Stimulated activated CD8-positive, alpha-beta memory T cell treated with anti-CD3 and anti-CD28 coated beads, Interleukin-12 subunit alpha, Interleukin-12 subunit beta, amount 100 ng/mL, for 4 hours (primary cell): Measurements from ENCODE around the gene PCDHGA10.
"Not testable (repeated sequence)": the region's sequence is repeated elsewhere in the genome, so short reads cannot be mapped to it uniquely, and the experiment has no call there.

Experiments used
- DNase-seq: peaks from one replicate; pipeline ENCODE4 v3.0.0-alpha.2; 2020; ENCODE audit warnings: low read depth

The PCDHGA10 gene

GRCh38 chr5:141412854-141413539, at the start of gene PCDHGA10:
TSS of gene PCDHGA10 (plus strand) at chr5:141412987. CDS start at chr5:141413176, 189 bp downstream.
- no peak for DNase-seq

GRCh38 chr5:141363952-141364660, 48.7 kb upstream of the PCDHGA10 start, which contains the start of gene PCDHGA5:
TSS of gene PCDHGA5 (plus strand) at chr5:141364162. CDS start at chr5:141364331, 169 bp downstream.
- no peak for DNase-seq

DNA sequence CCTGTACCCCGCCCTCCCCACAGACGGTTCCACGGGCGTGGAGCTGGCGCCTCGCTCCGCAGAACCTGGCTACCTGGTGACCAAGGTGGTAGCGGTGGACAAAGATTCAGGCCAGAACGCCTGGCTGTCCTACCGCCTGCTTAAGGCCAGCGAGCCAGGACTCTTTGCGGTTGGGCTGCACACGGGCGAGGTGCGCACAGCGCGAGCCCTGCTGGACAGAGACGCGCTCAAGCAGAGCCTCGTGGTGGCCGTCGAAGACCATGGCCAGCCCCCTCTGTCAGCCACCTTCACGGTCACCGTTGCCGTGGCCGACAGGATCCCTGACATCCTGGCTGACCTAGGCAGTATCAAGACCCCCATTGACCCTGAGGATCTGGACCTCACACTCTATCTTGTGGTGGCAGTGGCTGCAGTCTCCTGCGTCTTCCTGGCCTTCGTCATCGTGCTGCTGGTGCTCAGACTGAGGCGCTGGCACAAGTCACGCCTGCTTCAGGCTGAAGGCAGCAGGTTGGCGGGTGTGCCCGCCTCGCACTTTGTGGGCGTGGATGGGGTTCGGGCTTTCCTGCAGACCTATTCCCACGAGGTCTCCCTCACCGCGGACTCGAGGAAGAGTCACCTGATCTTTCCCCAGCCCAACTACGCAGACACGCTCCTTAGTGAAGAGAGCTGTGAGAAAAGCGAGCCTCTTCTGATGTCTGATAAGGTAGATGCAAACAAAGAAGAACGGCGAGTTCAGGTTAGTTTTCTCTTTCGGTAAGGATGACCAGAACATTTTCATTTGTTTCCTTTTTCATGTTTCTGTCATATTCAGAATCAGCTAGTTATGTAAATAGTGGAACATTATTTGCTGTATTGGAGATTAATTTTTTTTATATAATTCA, 46.5 kb upstream of the PCDHGA10 start:
- no peak for DNase-seq

DNA sequence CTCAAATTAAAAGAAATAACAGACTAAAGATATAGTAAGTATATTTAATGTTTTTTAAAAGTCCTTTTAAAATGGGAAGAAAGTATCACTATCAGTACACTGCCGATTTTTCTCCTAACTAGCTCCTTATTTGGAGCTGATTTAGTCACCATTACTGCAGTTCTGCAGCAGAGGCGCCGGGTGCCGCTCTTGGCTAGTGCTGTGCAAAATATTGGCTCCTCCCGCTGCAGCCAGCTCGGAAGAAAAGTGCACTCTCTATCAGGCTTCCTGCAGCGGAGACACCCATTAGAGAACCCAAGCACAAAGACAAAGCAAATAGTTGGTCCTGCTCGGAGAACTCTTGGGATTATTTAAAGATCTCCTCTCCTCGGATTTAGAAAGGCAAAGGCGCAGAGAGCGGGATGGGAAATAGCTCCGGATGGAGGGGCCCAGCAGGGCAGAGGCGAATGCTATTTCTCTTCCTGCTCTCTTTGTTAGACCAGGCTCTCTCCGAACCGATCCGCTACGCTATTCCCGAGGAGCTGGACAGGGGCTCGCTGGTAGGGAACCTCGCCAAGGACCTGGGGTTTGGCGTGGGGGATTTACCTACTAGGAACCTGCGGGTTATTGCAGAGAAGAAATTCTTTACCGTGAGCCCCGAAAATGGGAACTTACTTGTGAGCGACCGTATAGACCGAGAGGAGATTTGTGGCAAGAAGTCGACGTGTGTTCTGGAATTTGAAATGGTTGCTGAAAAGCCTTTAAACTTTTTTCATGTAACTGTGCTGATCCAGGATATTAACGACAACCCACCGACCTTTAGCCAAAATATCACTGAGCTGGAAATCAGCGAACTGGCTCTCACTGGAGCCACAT, 42.6 kb upstream of the PCDHGA10 start, which contains the start of gene PCDHGB3:
TSS of gene PCDHGB3 (plus strand) at position 249 of the 855 bp plus-strand sequence. CDS start at position 402, 153 bp downstream.
- DNase-seq = no peak

GRCh38 chr5:141371572-141372475, 41.0 kb upstream of the PCDHGA10 start:
- no peak for DNase-seq

- DNase-seq = no peak
Measured at GRCh38 chr5:141373673-141374317, 39.0 kb upstream of the PCDHGA10 start, which contains the start of gene PCDHGA6. TSS of gene PCDHGA6 (plus strand) at chr5:141373891. CDS start at chr5:141374084, 193 bp downstream.

DNA sequence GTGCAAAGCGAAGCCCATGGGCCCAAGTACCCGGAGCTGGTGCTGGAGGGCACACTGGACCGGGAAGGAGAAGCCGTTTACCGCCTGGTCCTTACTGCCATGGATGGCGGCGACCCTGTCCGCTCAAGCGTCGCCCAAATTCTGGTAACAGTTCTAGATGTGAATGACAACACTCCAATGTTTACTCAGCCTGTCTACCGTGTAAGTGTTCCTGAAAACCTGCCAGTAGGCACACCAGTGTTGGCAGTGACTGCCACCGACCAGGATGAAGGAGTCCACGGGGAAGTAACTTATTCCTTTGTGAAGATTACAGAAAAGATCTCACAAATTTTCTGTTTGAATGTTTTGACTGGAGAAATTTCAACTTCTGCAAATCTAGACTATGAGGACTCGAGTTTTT, 38.2 kb upstream of the PCDHGA10 start:
- DNase-seq = no peak

DNA sequence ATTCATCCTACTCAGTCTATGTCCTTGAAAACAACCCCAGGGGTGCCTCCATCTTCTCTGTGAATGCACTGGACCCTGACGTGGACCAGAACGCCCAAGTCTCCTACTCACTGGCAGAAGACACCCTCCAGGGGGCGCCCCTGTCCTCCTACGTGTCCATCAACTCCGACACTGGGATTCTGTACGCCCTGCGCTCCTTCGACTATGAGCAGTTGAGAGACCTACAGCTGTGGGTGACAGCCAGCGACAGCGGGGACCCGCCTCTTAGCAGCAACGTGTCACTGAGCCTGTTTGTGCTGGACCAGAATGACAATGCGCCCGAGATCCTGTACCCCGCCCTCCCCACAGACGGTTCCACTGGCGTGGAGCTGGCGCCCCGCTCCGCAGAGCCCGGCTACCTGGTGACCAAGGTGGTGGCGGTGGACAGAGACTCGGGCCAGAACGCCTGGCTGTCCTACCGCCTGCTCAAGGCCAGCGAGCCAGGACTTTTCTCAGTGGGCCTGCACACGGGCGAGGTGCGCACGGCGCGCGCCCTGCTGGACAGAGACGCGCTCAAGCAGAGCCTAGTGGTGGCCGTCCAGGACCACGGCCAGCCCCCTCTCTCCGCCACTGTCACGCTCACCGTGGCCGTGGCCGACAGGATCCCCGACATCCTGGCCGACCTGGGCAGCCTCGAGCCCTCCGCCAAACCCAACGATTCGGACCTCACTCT, 37.2 kb upstream of the PCDHGA10 start:
- not testable (repeated sequence) for DNase-seq

DNA sequence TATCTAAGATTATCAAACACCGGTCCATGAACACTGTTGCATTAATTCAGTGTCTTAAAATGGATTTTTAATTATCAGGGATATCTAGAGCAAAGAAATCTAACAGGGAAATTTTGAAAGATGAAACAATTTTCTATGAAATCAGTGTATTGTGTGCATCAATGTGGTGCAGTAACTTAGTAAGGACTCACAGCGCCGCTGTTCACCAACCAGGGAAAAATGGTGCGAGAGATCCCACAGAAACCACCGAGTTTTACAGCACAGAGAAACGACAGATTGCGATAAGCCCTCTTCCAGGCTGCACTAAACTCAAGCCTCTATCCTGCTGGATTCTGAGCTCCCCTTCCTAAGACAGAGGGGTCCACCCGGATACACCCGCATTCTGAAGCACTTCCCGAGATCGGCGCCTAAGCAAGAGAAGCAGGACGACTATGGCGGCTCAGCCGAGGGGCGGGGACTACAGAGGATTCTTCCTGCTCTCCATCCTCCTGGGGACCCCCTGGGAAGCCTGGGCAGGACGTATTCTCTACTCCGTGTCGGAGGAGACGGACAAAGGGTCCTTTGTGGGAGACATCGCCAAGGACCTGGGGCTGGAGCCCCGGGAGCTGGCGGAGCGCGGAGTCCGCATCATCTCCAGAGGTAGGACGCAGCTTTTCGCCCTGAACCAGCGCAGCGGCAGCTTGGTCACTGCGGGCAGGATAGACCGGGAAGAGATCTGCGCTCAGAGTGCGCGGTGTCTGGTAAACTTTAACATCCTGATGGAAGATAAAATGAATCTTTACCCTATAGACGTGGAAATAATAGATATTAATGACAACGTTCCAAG, 30.1 kb upstream of the PCDHGA10 start, which contains the start of gene PCDHGA7:
TSS of gene PCDHGA7 (plus strand) at position 274 of the 826 bp plus-strand sequence. CDS start at position 432, 158 bp downstream.
- DNase-seq = no peak

- DNase-seq = no peak
Measured at GRCh38 chr5:141383345-141383744, 29.4 kb upstream of the PCDHGA10 start.

- DNase-seq = no peak
Measured at GRCh38 chr5:141384471-141385267, 28.1 kb upstream of the PCDHGA10 start.

- DNase-seq = not testable (repeated sequence)
Measured at GRCh38 chr5:141387557-141388311, 25.1 kb upstream of the PCDHGA10 start, which contains the start of gene PCDHGB4. TSS of gene PCDHGB4 (plus strand) at chr5:141387698. CDS start at chr5:141387885, 187 bp downstream.

GRCh38 chr5:141388661-141389060, 24.1 kb upstream of the PCDHGA10 start:
- DNase-seq = no peak

DNA sequence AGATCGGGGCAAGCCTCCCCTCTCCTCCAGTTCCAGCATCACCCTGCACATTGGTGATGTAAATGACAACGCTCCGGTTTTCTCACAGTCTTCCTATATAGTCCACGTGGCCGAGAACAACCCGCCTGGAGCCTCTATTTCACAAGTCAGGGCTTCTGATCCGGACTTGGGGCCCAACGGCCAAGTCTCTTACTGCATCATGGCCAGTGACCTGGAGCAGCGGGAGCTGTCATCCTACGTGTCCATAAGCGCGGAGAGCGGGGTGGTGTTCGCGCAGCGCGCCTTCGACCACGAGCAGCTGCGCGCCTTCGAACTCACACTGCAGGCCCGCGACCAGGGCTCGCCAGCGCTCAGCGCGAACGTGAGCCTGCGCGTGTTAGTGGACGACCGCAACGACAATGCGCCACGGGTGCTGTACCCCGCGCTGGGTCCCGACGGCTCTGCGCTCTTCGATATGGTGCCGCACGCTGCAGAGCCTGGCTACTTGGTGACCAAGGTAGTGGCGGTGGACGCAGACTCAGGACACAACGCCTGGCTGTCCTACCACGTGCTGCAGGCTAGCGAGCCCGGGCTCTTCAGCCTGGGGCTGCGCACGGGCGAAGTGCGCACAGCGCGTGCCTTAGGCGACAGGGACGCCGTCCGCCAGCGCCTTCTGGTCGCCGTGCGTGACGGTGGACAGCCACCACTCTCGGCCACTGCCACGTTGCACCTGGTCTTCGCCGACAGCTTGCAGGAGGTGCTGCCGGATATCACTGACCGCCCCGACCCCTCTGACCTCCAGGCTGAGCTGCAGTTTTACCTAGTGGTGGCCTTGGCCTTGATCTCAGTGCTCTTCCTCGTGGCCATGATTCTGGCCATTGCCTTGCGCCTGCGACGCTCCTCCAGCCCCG, 23.4 kb upstream of the PCDHGA10 start:
- DNase-seq = no peak
